ENCODE measurements around the gene CLEC2A. TPM values are rescaled to one million over a fixed set of nuclear protein-coding genes. Genes with fewer than 3 reads are reported as not detected.

CLEC2A gene
- total RNA-seq, 2 experiments from 2014 or later, result not detected

DNA sequence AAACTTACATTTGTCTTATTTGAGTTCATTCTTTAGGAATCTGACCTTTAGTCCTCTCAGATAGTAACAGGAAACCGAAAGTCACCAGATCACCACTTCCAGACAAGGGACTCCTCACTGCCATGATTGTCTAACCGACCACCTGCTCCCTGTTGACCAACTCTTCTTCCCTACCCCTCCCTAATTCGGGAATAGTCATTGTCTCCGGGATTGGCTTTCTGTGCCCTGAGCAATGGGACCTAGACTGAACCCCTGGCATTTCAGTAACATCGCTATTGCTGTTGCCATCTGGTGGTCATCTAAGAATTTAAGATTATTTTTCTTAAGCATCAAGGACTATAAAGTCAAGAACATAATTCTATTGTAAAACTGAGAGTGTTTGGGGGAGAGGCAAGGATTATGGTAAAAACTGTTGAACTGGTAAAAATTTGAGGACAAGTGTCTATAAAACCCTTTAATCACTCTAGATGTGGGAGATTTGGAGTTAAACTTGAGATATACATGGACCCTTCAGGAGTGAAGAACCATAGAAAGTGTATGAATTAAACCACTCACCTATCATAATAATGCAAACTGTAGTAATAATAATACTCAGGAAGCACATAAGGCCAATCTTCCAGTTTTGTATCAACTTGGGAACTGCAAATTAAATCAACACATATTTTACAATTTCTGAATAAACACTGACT is 6.3 kb downstream of the CLEC2A start:
- peak; percentile 22 for DNase-seq
- Mint-ChIP-seq H3K36me3 (ENCODE audit: low read depth) (peaks cover 4% of the 10 kb centered on the region), H3K27me3 (peaks cover 12% of the 10 kb centered on the region), H3K9me3 (no peaks in the 10 kb centered on the region), H3K27ac (no peak overlapping the region), H3K4me1 (peaks cover 17% of the 10 kb centered on the region), H3K4me3 (peak overlapping the region; percentile 31)
- ChIA-PET CTCF (interaction anchor here (0.7 to 2.6 kb wide), 9 partner anchors 14 to 183 kb away, joined by 3 to 29 read pairs (median 5); no protein-coding TSS in a partner anchor), POLR2A (no interaction called here)

DNA sequence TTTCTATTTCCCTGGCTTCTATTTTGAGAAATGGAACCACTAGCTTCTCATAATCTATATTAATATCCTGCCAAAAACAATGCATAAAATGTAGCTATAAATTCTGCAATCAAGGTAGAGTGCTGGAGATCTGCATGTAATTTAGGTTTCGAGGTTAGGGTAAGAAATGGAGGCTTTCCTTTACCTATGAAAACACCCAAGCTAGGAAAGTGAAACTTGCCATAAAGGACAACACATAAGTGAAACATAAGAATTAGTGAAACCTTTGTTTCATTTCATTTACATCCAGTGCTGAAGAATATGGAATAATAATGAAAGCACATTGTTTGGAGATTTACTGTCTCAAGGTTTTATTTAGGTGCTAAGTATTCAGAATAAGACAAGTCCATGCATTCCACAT is 9.7 kb downstream of the CLEC2A start:
- H3K4me3 Mint-ChIP-seq, result no peak overlapping the region
- ChIA-PET POLR2A (interaction anchor here (1.3 to 1.5 kb wide), 2 partner anchors 15 to 26 kb away, joined by 4 to 6 read pairs; no protein-coding TSS in a partner anchor), CTCF (interaction anchor here (0.6 to 1.1 kb wide), 4 partner anchors 108 to 291 kb away, joined by 3 to 6 read pairs (median 4); no protein-coding TSS in a partner anchor)
- H3K4me1 Mint-ChIP-seq, result peaks cover 17% of the 10 kb centered on the region
- H3K9me3 Mint-ChIP-seq, result peaks cover 6% of the 10 kb centered on the region
- no peak for DNase-seq
- H3K27me3 Mint-ChIP-seq, result peaks cover 11% of the 10 kb centered on the region
- H3K36me3 Mint-ChIP-seq (ENCODE audit: low read depth), result peaks cover 4% of the 10 kb centered on the region
- no peak overlapping the region for H3K27ac Mint-ChIP-seq

DNA sequence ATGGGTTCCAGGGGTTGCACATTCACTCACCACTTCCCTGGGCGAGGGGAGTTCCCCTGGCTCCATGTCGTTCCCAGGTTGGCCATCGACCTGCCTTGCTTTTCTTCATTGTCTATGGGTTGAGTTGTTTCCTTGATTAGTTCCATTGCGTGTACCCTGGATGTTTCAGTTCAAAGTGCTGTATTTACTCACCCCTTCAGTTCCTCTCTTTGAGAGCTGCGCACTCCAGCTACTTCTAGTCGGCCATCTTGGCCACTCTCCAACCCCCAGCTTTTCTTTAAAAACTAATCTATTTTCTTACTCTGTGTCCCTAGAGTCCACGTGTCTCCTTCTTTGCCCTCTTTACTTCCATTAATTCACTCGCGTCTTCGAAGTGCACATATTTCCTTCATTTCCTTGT is 11.7 kb downstream of the CLEC2A start:
- H3K4me3 Mint-ChIP-seq, result no peak overlapping the region
- peaks cover 12% of the 10 kb centered on the region for H3K4me1 Mint-ChIP-seq
- POLR2A ChIA-PET, result no interaction called here
- DNase-seq, result no peak
- H3K9me3 Mint-ChIP-seq, result peaks cover 6% of the 10 kb centered on the region
- peaks cover 4% of the 10 kb centered on the region for H3K36me3 Mint-ChIP-seq (ENCODE audit: low read depth)
- CTCF ChIA-PET, result interaction anchor here (0.7 to 1.4 kb wide), 2 partner anchors 107 to 173 kb away, joined by 3 to 6 read pairs; no protein-coding TSS in a partner anchor
- H3K27me3 Mint-ChIP-seq, result peaks cover 15% of the 10 kb centered on the region
- no peak overlapping the region for H3K27ac Mint-ChIP-seq

DNA sequence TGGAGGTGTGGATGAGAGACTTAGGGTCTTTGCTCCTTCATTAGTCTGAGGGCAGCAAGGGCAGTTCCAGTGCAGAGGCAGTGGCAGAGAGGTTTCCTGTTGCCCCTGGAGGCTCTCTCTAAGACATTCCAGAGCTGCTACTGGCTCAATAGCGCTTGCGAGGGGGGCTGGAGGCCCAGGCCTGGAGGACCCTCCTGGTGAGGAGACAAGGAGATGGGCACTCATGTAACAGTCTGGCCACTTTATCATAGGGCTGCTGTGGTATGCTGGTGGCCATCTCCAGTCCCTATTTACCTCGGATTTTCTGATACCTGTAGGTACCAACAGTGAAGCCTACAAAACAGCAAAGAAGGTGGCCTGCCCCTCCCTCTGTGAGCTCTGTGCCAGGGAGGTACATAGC is 12.7 kb downstream of the CLEC2A start:
- ChIA-PET CTCF (interaction anchor here (1.4 kb wide), 1 partner anchor 106 kb away, joined by 6 read pairs; no protein-coding TSS in a partner anchor), POLR2A (no interaction called here)
- Mint-ChIP-seq H3K4me1 (peaks cover 12% of the 10 kb centered on the region), H3K9me3 (peaks cover 6% of the 10 kb centered on the region), H3K36me3 (ENCODE audit: low read depth) (peaks cover 4% of the 10 kb centered on the region), H3K27me3 (peaks cover 17% of the 10 kb centered on the region), H3K4me3 (no peak overlapping the region), H3K27ac (no peak overlapping the region)
- DNase-seq, result no peak

DNA sequence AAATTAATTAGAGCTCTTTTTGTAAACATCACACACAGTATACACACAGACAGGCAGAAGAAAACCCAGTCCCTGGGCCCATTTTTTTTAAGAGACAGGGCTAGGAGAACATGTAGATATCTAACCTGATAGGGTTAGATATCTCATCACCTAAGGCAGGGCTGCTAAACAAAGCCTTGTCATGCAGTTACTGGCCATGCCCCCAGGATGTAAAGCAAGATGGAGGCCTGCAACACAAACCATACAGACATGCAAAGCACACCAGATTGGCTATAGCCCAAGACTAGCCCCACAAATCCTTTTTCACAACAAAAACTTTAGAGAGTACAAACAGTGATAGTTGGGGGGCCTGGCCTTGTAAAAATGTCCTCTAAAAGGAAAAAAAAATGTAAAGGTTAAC is 20.5 kb downstream of the CLEC2A start:
- no peak overlapping the region for H3K27ac Mint-ChIP-seq

GRCh38 chr12:9910716-9911421 is 21.3 kb downstream of the CLEC2A start:
- ChIA-PET POLR2A (no interaction called here), CTCF (no interaction called here)
- H3K27ac Mint-ChIP-seq, result no peak overlapping the region
- peaks cover 44% of the 10 kb centered on the region for H3K9me3 Mint-ChIP-seq
- DNase-seq, result no peak
- no peak overlapping the region for H3K4me3 Mint-ChIP-seq
- peaks cover 42% of the 10 kb centered on the region for H3K36me3 Mint-ChIP-seq (ENCODE audit: low read depth)
- peaks cover 27% of the 10 kb centered on the region for H3K4me1 Mint-ChIP-seq
- peaks cover 3% of the 10 kb centered on the region for H3K27me3 Mint-ChIP-seq

More for the DNA sequence above, 20.5 kb downstream of the CLEC2A start:
- Mint-ChIP-seq H3K27me3 (peaks cover 5% of the 10 kb centered on the region), H3K9me3 (peaks cover 42% of the 10 kb centered on the region), H3K4me1 (peaks cover 19% of the 10 kb centered on the region), H3K4me3 (no peak overlapping the region), H3K36me3 (ENCODE audit: low read depth) (peaks cover 40% of the 10 kb centered on the region)
- POLR2A ChIA-PET, result no interaction called here
- CTCF ChIA-PET, result no interaction called here
- DNase-seq, result no peak

DNA sequence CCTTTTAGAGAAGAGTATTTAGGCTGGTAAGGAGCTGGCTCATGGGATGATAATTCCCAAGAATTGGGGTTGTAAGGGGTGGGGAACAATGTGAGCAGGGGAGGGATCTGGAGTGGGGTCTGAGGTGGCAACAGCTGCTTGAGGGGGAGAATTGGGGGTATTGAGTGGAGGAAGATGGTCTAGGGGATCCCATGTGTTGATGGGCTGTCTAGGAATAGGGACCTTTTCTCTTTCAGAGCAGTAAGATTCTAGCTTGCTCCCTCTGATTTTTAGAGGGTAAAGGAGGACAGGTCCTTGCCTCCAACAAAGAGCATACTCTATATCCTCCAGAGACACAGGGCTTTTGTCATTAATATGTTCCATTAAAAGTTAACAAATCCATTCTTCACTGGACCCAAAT is 22.4 kb downstream of the CLEC2A start:
- Mint-ChIP-seq H3K9me3 (peaks cover 49% of the 10 kb centered on the region), H3K36me3 (ENCODE audit: low read depth) (peaks cover 42% of the 10 kb centered on the region), H3K27me3 (no peaks in the 10 kb centered on the region), H3K27ac (no peak overlapping the region), H3K4me3 (no peak overlapping the region), H3K4me1 (peaks cover 27% of the 10 kb centered on the region)
- ChIA-PET POLR2A (no interaction called here), CTCF (interaction anchor here (0.7 kb wide), 1 partner anchor 33 kb away, joined by 3 read pairs; no protein-coding TSS in a partner anchor)
- no peak for DNase-seq

GRCh38 chr12:9908350-9908749 is 23.8 kb downstream of the CLEC2A start:
- ChIA-PET POLR2A (interaction anchor here (3.2 kb wide), 1 partner anchor 40 kb away, joined by 27 read pairs; the partner anchor contains the start of gene CLEC2B), CTCF (interaction anchor here (0.8 to 2.0 kb wide), 3 partner anchors 13 to 158 kb away, joined by 3 to 5 read pairs (median 3); no protein-coding TSS in a partner anchor)
- no peak for DNase-seq
- Mint-ChIP-seq H3K27ac (no peak overlapping the region), H3K4me3 (no peak overlapping the region), H3K27me3 (no peaks in the 10 kb centered on the region), H3K4me1 (peaks cover 27% of the 10 kb centered on the region), H3K9me3 (peaks cover 59% of the 10 kb centered on the region), H3K36me3 (ENCODE audit: low read depth) (peaks cover 42% of the 10 kb centered on the region)

DNA sequence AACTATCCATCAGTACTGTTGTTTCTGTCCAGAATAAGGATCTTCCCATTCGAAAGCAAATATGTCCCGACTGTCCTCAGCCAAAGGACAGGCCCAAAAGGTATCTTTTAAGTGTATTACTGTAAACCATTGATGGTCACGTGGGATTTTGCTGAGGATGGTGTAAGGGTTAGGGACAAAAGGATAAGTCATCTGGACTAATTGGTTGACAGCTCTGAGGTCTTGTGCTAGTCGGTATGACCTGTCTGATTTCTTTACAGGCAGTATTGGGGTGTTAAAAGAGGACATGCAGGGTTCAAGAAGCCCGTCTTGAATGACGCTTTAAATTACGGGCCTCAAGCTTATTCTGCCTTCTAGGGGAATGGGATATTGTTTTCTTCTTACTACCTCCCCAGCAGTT is 24.4 kb downstream of the CLEC2A start:
- no peak overlapping the region for H3K27ac Mint-ChIP-seq
- ChIA-PET CTCF (interaction anchor here (0.8 to 2.0 kb wide), 4 partner anchors 12 to 157 kb away, joined by 3 to 7 read pairs (median 4); no protein-coding TSS in a partner anchor), POLR2A (interaction anchor here (0.7 to 3.2 kb wide), 4 partner anchors 14 to 149 kb away, joined by 3 to 27 read pairs (median 4); partner anchors contain the start of gene CLEC2B)

GRCh38 chr12:9906873-9907272 is 25.3 kb downstream of the CLEC2A start:
- Mint-ChIP-seq H3K9me3 (peaks cover 65% of the 10 kb centered on the region), H3K27me3 (no peaks in the 10 kb centered on the region), H3K36me3 (ENCODE audit: low read depth) (peaks cover 46% of the 10 kb centered on the region), H3K4me3 (no peak overlapping the region), H3K27ac (peak overlapping the region; percentile 51), H3K4me1 (peaks cover 22% of the 10 kb centered on the region)
- POLR2A ChIA-PET, result interaction anchor here (0.9 to 3.2 kb wide), 8 partner anchors 15 to 164 kb away, joined by 3 to 27 read pairs (median 3); partner anchors contain the start of gene CLEC2B
- CTCF ChIA-PET, result interaction anchor here (0.8 to 2.0 kb wide), 6 partner anchors 18 to 233 kb away, joined by 3 to 7 read pairs (median 4); partner anchors contain the start of gene CLEC2B
- peak; percentile 37 for DNase-seq

More for the DNA sequence above, 24.4 kb downstream of the CLEC2A start:
- Mint-ChIP-seq H3K4me1 (peaks cover 26% of the 10 kb centered on the region), H3K9me3 (peaks cover 64% of the 10 kb centered on the region), H3K4me3 (no peak overlapping the region), H3K36me3 (ENCODE audit: low read depth) (peaks cover 45% of the 10 kb centered on the region), H3K27me3 (no peaks in the 10 kb centered on the region)
- DNase-seq, result no peak

GRCh38 chr12:9902539-9903228 is 29.5 kb downstream of the CLEC2A start:
- ChIA-PET CTCF (no interaction called here), POLR2A (no interaction called here)
- peaks cover 34% of the 10 kb centered on the region for H3K9me3 Mint-ChIP-seq
- H3K27me3 Mint-ChIP-seq, result peaks cover 6% of the 10 kb centered on the region
- no peak for DNase-seq
- H3K4me3 Mint-ChIP-seq, result no peak overlapping the region
- no peak overlapping the region for H3K27ac Mint-ChIP-seq
- peaks cover 21% of the 10 kb centered on the region for H3K36me3 Mint-ChIP-seq (ENCODE audit: low read depth)
- H3K4me1 Mint-ChIP-seq, result peaks cover 17% of the 10 kb centered on the region

DNA sequence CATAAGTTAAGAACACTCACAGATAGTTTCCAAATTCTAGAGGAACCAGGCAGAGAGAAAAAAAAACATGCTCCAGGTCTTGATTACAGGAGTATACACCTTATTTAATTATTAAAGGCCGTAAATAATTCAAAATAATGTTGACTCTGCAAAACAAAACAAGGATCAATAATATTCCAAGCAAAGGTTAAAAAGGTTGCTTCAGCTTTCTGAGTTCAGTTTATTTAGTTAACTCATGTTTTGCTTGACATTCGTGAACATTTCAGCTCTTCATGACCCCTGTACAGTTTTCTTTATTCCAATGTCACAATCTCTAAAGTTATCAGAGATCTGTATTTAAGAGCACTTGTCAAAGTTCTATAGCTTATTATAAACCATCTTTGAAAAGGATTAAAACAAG is 31.2 kb downstream of the CLEC2A start:
- DNase-seq, result no peak
- Mint-ChIP-seq H3K4me1 (no peaks in the 10 kb centered on the region), H3K27me3 (peaks cover 6% of the 10 kb centered on the region), H3K27ac (no peak overlapping the region), H3K36me3 (ENCODE audit: low read depth) (peaks cover 18% of the 10 kb centered on the region), H3K4me3 (no peak overlapping the region), H3K9me3 (peaks cover 30% of the 10 kb centered on the region)
- ChIA-PET POLR2A (no interaction called here), CTCF (interaction anchor here (0.6 kb wide), 1 partner anchor 948 kb away, joined by 6 read pairs; no protein-coding TSS in a partner anchor)

Data from activated CD4-positive, alpha-beta memory T cell treated with anti-CD3 and anti-CD28 coated beads, Interleukin-2, amount 10 ng/mL, durations not matched to agents 7 days and 5 days (primary cell).